ENCODE data around the gene EXD3.
"Not testable (repeated sequence)": the region's sequence is repeated elsewhere in the genome, so short reads cannot be mapped to it uniquely, and the experiment has no call there.

The EXD3 gene

DNA sequence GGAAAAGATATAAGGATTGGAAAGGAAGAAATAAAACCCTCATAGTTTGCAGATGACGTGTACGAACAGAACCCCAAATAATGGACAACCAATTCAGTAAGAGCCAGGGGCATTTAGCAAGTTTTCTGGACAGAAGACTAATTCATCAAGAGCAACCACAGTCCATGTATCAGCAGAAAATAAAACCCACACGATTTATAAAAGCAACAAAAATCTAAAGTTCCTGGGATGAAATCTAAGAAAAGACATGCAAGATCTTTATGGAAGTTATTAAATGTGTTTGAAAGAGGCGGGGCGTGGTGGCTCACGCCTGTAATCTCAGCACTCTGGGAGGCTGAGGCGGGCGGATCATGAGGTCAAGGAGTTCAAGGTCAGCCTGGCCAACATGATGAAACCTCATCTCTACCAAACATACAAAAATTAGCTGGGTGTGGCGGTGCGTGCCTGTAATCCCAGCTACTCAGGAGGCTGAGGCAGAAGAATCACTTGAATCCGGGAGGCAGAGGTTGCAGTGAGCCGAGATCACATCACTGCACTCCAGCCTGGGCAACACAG is 83.0 kb downstream of the EXD3 start:
- not testable (repeated sequence) for DNase-seq (ENCODE audit: low read depth in 2 of 2)

DNA sequence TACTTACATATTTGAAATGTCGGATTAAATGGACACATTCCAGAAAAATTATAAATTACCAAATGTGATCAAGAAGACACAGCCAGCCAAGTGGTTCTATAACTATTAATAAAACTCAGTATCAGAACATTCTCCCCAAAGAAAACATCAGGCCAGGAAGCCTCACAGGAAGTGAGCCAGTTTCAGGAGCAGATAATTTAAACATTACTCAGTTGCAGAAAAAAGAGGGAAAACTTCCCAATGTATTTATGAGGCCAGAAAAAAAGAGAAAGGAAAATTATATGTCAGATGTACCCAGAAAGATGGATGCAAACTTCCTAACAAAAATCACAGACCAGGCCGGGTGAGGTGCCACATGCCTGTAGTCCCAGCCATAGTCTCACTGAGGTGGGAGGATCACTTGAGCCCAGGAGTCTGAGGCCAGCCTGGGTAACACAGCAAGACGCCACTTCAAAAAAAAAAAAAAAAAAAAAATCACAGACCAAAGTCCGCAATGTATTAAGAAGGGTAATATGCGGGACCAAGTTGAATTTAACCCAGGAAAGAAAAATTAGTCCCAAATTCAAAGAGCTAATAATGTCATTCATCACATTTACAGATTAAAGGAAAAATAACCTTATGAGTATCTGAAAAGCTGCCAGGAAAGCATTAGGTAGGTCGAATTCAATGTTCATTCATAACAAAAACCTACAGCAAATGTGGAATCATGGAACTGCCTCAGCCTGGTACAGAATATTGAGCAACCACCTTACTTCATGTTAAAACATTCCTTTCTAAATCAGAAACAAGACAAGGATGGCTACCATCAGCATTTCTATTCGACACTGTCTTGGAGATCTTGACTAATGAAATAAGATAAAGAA is 83.7 kb downstream of the EXD3 start:
- DNase-seq (ENCODE audit: low read depth in 2 of 2): no peak

DNA sequence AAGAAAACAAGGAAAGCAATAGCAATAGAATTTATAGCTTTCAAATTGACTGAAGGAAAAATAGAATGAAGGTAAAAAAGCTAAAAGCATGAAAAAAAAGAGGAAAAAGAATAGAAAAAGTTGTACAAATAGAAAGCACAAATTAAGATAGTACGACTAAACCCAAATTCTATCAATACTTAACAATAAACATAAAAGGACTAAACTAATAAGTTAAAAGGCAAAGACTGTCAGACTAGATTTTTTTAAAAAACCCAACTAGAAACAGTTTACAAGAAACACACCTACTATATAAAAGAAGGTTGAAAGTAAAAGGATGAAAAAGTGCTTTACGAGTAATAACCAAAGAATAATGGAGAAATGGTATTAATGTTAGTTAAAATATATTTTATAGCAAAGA is 86.2 kb downstream of the EXD3 start:
- DNase-seq (ENCODE audit: low read depth in 2 of 2): no peak

DNA sequence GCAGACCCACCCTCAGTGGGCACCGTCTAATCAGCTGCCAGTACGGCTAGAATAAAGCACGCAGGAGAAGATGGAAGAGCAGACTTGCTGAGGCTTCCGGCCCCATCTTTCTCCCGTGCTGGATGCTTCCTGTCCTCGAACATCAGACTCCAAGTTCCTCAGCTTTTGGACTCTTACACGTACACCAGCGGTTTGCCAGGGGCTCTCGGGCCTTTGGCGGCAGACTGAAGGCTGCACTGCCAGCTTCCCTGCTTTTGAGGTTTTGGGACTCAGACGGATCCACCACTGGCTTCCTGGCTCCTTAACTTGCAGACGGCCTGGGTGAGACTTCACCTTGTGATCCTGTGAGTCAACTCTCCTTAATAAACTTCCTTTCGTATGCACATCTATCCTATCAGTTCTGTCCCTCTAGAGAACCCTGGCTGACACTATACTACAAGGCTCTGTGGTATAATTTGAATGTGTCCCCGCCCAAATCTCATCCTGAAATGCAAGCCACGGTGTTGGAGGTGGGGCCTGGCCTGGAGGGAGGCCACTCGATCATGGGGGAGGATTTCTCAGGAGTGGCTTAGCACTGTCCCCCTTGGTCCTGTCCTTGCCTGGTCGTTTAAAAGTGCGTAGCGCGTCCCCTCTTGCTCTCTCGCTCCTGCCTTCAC is 89.8 kb downstream of the EXD3 start:
- no peak for DNase-seq (ENCODE audit: low read depth in 2 of 2)

GRCh38 chr9:137331929-137332328 is 91.0 kb downstream of the EXD3 start:
- DNase-seq (ENCODE audit: low read depth in 2 of 2): no peak

DNA sequence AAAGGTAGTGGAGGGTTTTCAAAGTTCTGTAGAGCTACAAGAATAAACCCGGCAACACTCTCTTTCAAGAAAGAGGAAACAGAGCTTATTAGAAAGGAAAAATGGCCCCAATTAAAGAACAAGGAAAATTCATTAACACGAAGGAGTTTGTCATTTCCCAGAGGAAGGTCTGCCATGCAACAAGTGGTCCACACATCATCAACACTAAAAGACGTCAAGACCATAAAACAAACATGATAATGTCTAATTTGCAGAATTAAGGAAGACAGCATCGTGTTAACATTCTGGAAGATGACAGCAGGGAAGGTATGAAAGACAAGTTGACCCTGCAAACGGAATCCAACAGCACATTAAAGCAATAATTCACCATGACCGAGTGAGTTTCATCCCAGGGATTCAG is 92.3 kb downstream of the EXD3 start:
- no peak for DNase-seq (ENCODE audit: low read depth in 2 of 2)

- not testable (repeated sequence) for DNase-seq (ENCODE audit: low read depth in 2 of 2)
Measured at GRCh38 chr9:137329590-137329989, 93.4 kb downstream of the EXD3 start.

DNA sequence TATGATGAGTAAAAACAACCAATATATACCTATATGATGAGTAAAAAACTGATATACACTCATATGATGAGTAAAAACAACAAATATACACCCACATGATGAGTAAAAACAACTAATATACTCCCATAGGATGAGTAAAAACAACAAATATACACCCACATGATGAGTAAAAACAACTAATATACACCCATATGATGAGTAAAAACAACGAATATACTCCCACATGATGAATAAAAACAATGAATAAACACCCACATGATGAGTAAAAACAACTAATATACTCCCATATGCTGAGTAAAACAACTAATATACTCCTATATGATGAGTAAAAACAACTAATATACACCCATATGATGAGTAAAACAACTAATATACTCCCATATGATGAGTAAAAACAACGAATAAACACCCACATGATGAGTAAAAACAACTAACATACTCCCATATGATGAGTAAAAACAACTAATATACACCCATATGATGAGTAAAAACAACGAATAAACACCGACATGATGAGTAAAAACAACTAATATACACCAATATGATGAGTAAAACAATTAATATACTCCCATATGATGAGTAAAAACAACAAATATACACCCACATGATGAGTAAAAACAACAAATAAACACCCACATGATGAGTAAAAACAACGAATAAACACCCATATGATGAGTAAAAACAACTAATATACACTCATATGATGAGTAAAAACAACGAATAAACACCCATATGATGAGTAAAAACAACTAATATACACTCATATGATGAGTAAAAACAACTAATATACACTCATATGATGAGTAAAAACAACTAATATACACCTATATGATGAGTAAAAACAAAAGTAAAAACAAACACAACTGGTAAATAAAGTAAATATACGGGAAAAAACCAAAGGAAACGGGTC is 95.1 kb downstream of the EXD3 start:
- not testable (repeated sequence) for DNase-seq (ENCODE audit: low read depth in 2 of 2)

DNA sequence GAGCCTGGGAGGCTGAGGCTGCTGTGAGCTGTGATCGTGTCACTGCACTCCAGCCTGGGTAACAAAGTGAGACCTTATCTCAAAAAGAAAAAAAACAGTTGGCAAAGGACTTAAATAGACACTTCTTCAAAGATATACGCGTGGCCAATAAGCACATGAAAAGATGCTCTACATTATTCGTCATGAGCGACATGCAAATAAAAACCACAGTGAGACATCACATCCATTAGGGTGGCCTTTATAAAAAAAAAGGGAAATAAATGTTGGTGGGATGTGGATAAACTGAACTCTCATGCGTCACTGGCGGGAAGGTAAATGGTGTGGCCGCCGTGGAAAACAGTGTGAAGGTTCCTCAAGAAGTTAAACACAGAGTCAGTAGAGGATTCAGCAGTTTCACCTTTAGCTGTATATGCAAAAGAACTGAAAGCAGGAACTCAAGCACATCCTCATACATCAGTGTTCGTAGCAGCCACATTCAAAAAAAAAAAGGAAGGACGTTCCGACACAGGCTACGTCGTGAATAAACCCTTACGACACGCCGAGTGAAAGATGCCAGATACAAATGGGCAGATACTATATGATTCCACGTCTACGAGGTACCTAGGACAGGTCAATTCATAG is 96.4 kb downstream of the EXD3 start:
- DNase-seq (ENCODE audit: low read depth in 2 of 2): no peak

GRCh38 chr9:137325799-137326198 is 97.2 kb downstream of the EXD3 start:
- no peak for DNase-seq (ENCODE audit: low read depth in 2 of 2)

DNA sequence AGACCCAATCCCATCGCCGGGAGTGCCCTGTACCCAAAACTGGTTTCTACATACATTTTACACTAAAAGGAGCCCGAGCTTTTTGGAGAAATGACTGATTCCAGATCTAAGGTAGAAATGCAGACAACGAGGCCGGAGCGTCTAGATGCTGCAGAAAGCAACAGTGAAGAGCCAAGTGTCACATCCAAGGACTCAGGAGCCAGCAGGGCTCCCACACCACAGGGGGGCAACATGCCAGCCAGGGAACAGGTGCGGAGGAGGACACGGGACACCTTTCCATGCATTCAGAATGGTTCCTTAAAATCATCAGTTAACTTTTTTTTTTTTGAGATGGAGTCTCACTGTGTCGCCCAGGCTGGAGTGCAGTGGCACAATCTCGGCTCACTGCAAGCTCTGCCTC is 97.8 kb downstream of the EXD3 start:
- no peak for DNase-seq (ENCODE audit: low read depth in 2 of 2)

- no peak for DNase-seq (ENCODE audit: low read depth in 2 of 2)
Measured at GRCh38 chr9:137323531-137324331, 99.2 kb downstream of the EXD3 start.

GRCh38 chr9:137321726-137322361 is 101.1 kb downstream of the EXD3 start:
- DNase-seq (ENCODE audit: low read depth in 2 of 2): no peak

DNA sequence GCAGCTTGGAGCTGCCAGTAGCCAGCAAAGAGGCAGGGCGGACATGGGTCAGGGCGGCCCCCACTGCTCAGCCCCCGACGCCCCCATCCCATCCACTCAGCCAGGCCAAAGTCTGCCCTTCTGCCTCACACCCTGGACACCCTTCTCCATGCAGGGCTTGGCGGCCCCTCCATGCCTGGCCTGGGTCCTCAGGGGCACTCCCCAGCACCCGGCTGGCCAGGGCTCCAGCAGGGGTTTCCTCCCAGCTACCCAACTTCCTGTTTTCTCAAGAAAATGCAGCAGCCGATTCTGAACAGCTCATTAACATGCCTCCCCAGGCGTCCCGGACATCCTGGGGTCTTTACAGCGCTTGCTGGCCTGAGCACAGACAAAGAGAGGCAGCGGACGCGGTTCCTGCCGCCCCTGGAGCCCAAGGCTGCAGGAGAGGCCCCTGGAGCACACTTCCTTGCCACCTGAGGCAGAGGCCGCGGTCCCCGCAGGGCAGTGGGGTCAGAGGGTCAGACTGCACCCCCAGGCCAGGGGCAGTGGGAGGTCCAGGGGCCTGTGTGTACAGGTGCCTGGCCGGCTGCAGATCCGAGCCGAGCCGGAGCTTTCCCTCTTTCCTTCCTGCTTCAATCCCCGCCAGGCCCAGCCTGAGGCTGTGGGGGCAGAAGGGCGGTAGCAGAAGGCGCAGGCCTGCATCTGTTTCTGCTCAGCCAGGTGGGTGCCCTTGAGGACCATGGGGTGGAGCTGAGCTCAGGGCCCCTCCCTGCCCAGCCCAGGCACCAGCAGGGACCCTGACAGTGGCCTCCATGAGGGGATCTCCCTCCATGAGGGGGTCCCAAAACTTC is 102.2 kb downstream of the EXD3 start:
- DNase-seq (ENCODE audit: low read depth in 2 of 2): no peak

- DNase-seq (ENCODE audit: low read depth in 2 of 2): no peak
Measured at GRCh38 chr9:137319739-137320551, 103.0 kb downstream of the EXD3 start.

GRCh38 chr9:137319011-137319738 is 103.8 kb downstream of the EXD3 start:
- no peak for DNase-seq (ENCODE audit: low read depth in 2 of 2)

DNA sequence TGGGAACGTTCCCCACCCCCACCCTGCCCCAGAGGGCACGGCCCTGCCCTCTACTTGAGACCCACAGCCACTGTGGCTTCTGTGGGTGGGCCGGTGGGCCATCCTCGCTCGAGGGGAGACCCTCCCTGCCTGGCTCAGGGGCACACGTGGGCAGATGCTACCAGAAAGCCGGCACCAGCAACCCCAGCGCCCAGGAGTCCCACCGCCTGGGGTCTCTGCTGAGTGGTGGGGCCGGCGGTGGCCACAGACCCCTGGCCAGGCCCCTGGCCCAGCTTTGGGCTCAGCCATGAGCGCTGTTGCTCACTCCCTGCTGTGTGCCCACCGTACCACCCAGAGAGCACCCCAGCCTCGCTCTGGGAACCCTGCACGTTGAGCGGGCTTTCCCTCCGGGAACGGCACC is 104.4 kb downstream of the EXD3 start:
- no peak for DNase-seq (ENCODE audit: low read depth in 2 of 2)

Data from stimulated activated CD8-positive, alpha-beta memory T cell treated with anti-CD3 and anti-CD28 coated beads, Interleukin-7, amount 100 ng/mL, for 4 hours (primary cell).